Myocyte (in vitro differentiated cells): ENCODE measurements around the gene MDP1. TPM values are rescaled to one million over a fixed set of nuclear protein-coding genes. Genes with fewer than 3 reads are reported as not detected.
"Not testable (repeated sequence)": the region's sequence is repeated elsewhere in the genome, so short reads cannot be mapped to it uniquely, and the experiment has no call there.

ENCODE experiments used
- DNase-seq: peaks from one replicate; pipeline ENCODE4 v3.0.0-alpha.2; 2012; ENCODE audit warnings: low read depth
- total RNA-seq: library from RNA; depleted of rRNA; stranded (reverse); fragments of >200 nt; gene quantifications from 2 replicates; pipeline ENCODE4 v1.2.3, GENCODE V29; 2014

Gene MDP1
- total RNA-seq, 1 donor from 2014 or later, result 16.7 TPM

- peak; percentile 37 for DNase-seq
These were observed 36.0 kb upstream of the MDP1 start for GRCh38 chr14:24251880-24252288.

- DNase-seq, result no peak
These were observed 34.5 kb upstream of the MDP1 start for GRCh38 chr14:24250354-24250753.

- no peak for DNase-seq
These were observed 33.6 kb upstream of the MDP1 start for GRCh38 chr14:24249230-24250021.

GRCh38 chr14:24247422-24247821 lies 31.6 kb upstream of the MDP1 start:
- DNase-seq, result no peak

GRCh38 chr14:24246765-24247212 lies 30.9 kb upstream of the MDP1 start:
- DNase-seq, result no peak

GRCh38 chr14:24245350-24245749 lies 29.5 kb upstream of the MDP1 start:
- not testable (repeated sequence) for DNase-seq

DNA sequence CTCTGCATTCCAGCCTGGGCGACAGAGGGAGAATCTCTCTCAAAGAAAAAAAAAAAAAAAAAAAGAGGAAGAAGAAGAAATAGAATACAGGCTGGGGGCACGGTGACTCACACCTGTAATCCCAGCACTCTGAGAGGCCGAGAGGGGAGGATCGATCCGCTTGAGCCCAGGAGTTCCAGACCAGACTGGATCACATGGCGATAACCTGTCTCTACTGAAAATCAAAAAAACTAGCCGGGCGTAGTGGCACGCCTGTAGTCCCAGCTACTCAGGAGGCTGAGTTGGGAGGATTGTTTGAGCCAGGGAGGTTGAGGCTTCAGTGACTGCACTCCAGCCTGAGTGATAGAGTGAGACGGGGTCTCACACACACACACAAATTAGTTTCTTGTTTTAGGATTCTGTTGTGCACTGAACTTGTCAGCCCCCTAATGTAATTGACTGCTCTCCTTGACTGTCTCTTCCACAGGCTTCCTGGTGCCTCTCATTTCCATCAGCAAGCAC lies 27.5 kb upstream of the MDP1 start:
- DNase-seq, result no peak

DNA sequence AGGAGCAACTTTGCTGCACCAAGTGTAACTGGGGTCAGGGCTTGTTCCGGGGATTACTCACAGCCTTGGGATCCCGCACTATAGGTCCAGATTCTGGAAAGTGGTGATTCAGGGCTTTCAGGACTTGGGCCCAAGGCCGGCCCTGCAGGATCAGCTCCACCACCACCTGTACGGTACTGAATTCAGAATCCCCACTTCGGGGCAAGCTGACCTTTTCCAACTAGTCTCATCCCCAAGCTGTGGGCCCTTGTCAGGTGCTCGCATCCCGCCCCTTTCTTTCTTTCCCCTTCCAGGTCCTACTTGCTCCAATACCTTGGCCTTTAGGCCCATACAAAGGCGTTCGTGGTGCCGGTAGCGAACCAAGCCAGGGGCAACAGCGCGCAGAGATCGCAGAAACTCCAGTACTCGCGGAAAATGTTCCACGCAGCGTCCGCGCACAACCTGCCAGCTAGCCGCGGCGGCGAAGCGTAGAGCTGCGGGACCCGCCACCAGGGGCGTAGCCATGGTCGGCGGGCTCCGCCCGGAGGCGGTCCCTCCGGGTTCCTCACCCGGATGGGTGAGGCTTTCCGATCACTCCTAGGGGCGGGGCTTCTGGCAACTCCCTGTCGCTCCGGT lies 26.1 kb upstream of the MDP1 start:
- no peak for DNase-seq

DNA sequence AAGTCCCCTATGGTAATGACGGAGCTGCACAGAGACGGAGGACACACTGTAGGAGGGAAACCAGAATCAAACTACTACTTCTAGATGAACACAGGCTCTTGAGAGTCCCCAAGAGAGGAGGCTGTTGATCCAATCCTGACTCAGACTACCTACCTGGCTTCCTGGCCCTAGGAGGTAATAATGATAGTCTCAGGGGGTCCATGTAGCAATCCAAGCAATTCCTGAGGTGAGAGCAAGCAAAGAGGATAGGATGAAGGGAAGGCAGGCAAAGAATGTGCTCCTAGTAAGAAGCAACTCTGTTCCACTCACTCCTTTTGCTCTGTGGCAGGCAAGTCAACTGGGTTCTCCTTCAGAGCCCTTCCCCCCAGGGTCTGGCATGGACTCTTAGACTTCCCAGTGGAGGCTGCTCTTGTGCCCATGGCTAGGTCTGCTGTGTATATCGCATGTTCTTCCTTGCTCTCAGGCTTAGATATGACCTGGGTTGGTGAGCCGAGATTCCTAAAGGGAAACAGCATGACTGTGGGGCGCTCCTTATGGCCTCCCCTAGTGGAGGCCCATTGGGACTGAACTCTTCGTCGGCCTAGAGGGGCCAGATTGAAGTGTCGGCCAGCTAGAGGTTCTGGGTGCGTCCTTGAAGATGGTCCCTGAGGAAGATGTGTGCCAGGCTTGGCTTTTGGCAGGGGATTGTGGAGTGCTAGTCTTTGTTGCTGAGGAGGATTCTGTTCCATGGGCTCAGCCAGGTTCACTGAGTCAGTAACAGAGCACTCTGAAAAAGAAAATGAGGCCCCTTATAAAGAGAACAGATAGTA lies 24.4 kb upstream of the MDP1 start:
- DNase-seq, result no peak

- DNase-seq, result no peak
These were observed 22.7 kb upstream of the MDP1 start for GRCh38 chr14:24238527-24239037.

- DNase-seq, result no peak
These were observed 22.3 kb upstream of the MDP1 start for GRCh38 chr14:24238123-24238522.

GRCh38 chr14:24237463-24237955 lies 21.6 kb upstream of the MDP1 start:
- peak; percentile 55 for DNase-seq

DNA sequence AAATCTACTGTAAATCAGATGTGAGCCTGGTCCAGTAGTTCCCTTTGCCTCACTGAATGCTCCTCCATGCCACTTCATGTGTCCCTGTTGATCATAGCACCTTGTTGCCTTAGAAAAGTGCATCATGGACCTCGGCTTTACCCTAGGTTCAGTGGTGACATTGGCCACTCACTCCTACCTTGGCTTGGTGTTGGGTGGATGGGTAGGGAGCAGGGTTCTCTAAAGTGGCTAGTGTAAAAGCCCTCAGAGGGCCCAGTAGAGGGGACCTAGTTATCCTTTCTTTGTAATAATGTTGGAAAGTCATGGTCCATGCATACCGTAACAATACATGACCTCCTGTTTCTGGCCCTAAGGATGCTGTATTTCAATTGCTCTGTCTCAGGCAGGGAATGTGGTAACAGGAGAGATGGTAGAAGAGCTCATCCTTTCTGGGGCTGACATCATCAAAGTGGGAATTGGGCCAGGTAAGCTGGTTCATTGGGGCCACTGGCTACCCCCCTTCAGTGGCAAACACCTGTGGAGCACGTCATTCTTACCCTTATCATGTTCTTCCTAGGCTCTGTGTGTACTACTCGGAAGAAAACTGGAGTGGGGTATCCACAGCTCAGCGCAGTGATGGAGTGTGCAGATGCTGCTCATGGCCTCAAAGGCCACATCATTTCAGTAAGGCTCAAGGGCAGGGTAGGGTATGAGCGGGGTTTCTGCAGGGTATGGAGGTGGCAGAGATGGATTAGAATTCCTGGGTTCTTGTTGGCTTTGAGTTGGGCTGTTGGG lies 21.0 kb upstream of the MDP1 start:
- DNase-seq, result no peak

DNA sequence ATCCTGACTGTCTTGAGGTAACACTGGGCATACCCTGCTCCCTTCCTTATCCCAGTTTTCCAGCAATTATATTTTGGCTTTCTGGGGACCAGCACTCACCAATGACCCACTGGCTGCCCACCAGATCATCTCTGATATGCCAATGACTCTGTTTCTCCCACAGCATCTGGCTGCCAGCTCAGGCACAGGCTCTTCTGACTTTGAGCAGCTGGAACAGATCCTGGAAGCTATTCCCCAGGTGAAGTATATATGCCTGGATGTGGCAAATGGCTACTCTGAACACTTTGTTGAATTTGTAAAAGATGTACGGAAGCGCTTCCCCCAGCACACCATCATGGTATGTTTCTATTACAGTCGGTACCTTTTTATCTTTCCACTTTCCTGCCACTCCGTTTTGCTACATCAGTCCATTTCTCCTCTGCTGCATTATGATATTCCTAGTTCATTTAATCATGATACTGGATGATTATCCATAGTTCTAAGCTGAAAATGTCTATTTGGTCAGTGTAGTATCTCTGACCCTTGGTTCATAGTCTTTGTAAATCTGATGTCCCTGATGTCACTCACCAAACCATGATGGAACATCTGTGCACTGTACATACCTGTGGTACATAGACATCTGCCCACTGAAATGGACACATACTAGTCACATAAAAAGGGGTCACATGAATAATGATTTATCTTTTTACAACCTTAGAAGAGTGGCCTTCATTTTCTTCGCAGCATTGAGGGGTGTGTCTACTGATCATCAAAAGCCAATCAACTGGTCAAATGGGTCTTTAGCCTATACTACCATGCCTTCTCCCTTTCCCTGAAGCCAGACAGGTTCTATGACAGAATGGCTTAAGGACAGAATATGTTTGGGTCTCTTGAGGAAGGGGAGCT lies 20.2 kb upstream of the MDP1 start:
- DNase-seq, result no peak

DNA sequence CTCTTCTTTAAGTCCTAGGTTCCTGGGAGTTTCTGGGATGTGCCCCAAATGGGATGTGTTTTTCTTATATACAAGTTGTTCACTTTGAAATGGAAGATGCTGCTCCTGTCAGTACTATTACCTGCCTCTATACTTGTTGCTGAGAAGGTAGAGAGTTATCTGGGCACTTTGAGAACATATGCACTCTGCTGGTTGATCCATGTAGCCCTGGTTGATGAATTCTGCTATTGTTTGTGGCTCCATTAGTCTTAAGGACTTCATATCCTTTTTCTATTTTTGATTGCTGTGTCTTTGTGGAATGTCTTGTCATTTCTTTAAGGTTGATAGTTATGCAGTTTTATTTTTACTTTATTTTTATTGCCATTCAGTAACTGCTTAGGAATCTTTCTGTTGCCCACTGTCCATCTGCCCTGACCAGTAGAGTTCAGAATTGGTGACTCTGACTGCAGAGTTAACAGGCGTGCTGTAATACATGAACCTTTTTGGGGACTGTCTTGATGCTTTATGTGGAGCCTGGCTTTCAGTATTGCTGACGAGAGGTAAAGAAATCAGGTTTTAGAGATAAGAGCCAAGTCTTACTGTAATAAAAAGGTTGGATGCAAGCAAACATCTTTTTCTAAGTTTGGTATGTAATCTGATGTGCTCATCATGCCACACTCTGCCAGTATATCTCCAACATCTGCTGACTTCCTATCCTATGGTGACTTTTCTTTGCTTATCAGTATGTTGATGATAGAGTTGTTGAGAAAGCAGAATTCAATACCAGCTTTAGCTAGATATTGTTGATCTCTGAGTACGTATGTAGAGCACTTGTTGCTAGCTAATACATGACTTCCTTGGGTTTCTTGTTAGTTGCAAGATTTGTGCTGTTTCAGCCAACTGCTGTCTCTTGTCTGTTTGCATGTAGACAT lies 18.5 kb upstream of the MDP1 start:
- peak; percentile 26 for DNase-seq

DNA sequence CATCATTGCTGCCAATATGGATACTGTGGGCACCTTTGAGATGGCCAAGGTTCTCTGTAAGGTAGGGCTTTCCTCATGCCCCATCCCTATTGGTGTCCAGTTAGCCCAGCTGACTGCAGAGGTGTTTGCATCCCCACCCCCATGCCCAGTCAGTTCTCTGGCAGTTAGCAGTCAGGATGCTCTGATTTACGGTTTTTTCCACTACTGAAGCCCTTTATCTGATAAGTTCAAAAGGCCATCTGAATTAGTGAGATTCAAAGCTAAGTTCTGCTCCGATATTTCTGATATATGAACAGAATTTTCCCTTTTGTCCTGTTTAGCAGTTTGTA lies 17.6 kb upstream of the MDP1 start:
- DNase-seq, result no peak

DNA sequence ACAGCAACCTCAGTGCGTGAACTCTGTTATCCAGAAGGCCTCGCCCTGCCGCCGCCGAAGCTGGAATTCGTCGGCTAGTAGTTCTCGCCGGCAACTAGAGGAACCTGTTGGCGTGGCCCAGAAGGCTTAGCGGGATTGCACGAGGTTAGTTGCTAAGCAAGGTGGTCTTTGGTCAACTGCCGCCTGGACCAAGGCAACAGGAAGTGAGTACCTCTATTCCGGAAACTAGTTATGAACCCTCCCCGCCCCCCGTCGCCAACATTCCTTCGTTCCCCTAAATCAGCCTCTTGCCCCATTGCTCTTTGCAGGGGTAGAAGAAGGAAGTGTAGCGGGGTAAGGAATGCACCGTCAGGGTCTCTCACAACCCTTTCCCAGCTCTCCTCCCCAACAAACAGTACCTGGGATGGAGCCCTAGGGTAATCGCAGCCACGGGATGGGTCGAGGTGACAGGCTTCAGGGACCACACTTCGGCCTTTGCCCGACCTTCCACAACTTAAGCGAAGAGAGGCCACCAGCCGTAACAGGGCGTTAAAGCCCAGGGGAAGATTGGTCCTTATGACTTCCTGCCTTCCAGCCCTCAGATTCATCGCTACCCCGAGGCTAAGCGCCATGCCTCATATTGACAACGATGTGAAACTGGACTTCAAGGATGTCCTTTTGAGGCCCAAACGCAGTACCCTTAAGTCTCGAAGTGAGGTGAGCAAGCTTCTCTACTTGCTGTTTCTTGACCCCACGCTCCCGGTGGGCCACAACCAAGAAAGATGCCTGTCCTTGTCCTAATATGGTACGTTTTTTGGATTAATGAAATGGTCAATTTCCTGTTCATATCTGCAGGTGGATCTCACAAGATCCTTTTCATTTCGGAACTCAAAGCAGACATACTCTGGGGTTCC lies 17.0 kb upstream of the MDP1 start, which contains the start of gene GMPR2:
TSS of gene GMPR2 (plus strand) at position 285 of the 893 bp plus-strand sequence. CDS start at position 610, 325 bp downstream.
- DNase-seq, result no peak
